CD4-positive, alpha-beta T cell (primary cell): ENCODE data around the gene C16orf96. TPM values are rescaled to one million over a fixed set of nuclear protein-coding genes. Genes with fewer than 3 reads are reported as not detected.

Source experiments
- ATAC-seq: fragments of 200-7000 bp; cut with Tn5 transposase; one replicate; pipeline ENCODE4 v1.10.0; 2022; ENCODE audit warnings: mild to moderate bottlenecking; ENCODE audit not compliant: poor library complexity
- CTCF ChIA-PET: fragments of 350-600 bp; sonication (Branson Sonifier 250); formaldehyde crosslinking; loops from one replicate; lab custom pipeline; 2021; ENCODE audit warnings: antibody characterized with exemption, inconsistent platforms; lab: Charles Lee
- POLR2A ChIA-PET: fragments of 350-600 bp; sonication (Branson Sonifier 250); formaldehyde crosslinking; loops from one replicate; lab custom pipeline; 2021; ENCODE audit warnings: antibody characterized with exemption, inconsistent platforms; lab: Charles Lee
- DNase-seq, 14 experiments: peaks; one replicate each; pipeline ENCODE4 v3.0.0-alpha.2; 2013 to 2020; ENCODE audit warnings: mixed read lengths in 2 of 14
- H3K27ac ChIP-seq, 2 donors: one replicate each; pipeline versions ENCODE4 v1.5.1 to v1.7.0; 2013; ENCODE audit warnings: low read length in 2 of 2, low read depth in 1 of 2, mild to moderate bottlenecking in 1 of 2
- H3K27me3 ChIP-seq, 2 experiments: 1 replicate in 1 of 2; 2 replicates in 1 of 2; pipeline versions ENCODE4 v1.6.1 to v1.7.0; 2013; ENCODE audit warnings: low read length in 2 of 2, control low read depth in 1 of 2, mild to moderate bottlenecking in 1 of 2, moderate library complexity in 1 of 2; ENCODE audit not compliant: insufficient read depth in 2 of 2, control insufficient read depth in 1 of 2
- H3K36me3 ChIP-seq: one replicate; pipeline ENCODE4 v1.6.1; 2013; ENCODE audit warnings: low read length, control low read depth; ENCODE audit not compliant: insufficient read depth
- H3K4me1 ChIP-seq: one replicate; pipeline ENCODE4 v1.6.1; 2013; ENCODE audit warnings: low read length, control low read depth; ENCODE audit not compliant: insufficient read depth
- H3K4me3 ChIP-seq: one replicate; pipeline ENCODE4 v1.5.1; 2013; ENCODE audit warnings: mild to moderate bottlenecking, low read length, moderate library complexity
- H3K9me3 ChIP-seq, 2 experiments: 1 replicate in 1 of 2; 2 replicates in 1 of 2; pipeline versions ENCODE4 v1.6.1 to v1.7.0; 2013; ENCODE audit warnings: low read length in 2 of 2, mild to moderate bottlenecking in 2 of 2, control low read depth in 1 of 2, moderate library complexity in 1 of 2; ENCODE audit not compliant: control insufficient read depth in 1 of 2, insufficient read depth in 1 of 2
- H3K27ac Mint-ChIP-seq: one replicate; pipeline ENCODE4 v1.8.0; 2020; ENCODE audit warnings: mixed read lengths
- H3K27me3 Mint-ChIP-seq: one replicate; pipeline ENCODE4 v1.8.0; 2021; ENCODE audit warnings: mixed read lengths
- H3K36me3 Mint-ChIP-seq: one replicate; pipeline ENCODE4 v1.8.0; 2021; ENCODE audit warnings: low read depth, mixed read lengths
- H3K4me1 Mint-ChIP-seq: one replicate; pipeline ENCODE4 v1.8.0; 2021; ENCODE audit warnings: low read depth, mixed read lengths
- H3K4me3 Mint-ChIP-seq: one replicate; pipeline ENCODE4 v1.8.0; 2020; ENCODE audit warnings: mild to moderate bottlenecking, mixed read lengths
- H3K9me3 Mint-ChIP-seq: one replicate; pipeline ENCODE4 v1.8.0; 2020; ENCODE audit warnings: mixed read lengths
- CTCF ChIP-seq: fragments of 200-600 bp; IDR thresholded peaks from one replicate; pipeline ENCODE4 v1.8.0; 2022; ENCODE audit warnings: antibody characterized with exemption, mild to moderate bottlenecking
- intact Hi-C, 2 experiments: fragments of 100-400 bp; cut with DNase I in 1 of 2; cut with micrococcal nuclease in 1 of 2; formaldehyde crosslinking; loops; one replicate each; pipeline versions ENCODE4 v1.15.1 to v1.9.0; 2023 to 2025; cut with DNase I, micrococcal nuclease
- total RNA-seq, 174 experiments: library from RNA in 2 of 174; stranded (reverse) in 2 of 174; gene quantifications; one replicate each; pipeline ENCODE4 v1.2.3 and lab custom pipeline; 2021 to 2026

The C16orf96 gene
- total RNA-seq, 2 experiments from 2014 or later, result 0.27 to 0.42 TPM

GRCh38 chr16:4612474-4612931, 56.4 kb downstream of the C16orf96 start:
- TF ChIP-seq CTCF, result no peak
- peak overlapping the region; percentile 48 for H3K4me3 Mint-ChIP-seq
- CTCF ChIA-PET, result no interaction called here

GRCh38 chr16:4612977-4613635, 57.0 kb downstream of the C16orf96 start:
- Mint-ChIP-seq H3K9me3 (no peaks in the 10 kb centered on the region), H3K4me1 (peaks cover 26% of the 10 kb centered on the region), H3K27ac (peak overlapping the region; percentile 17), H3K27me3 (no peaks in the 10 kb centered on the region), H3K36me3 (peaks cover 16% of the 10 kb centered on the region), H3K4me3 (peak overlapping the region; percentile 91)
- no peaks in the 10 kb centered on the region for H3K9me3 ChIP-seq
- H3K27ac ChIP-seq, result no peak overlapping the region
- H3K27me3 ChIP-seq, result no peaks in the 10 kb centered on the region
- intact Hi-C loops, result loop anchor here (5.0 to 10.0 kb wide), 5 partner anchors 192 to 1478 kb away; partner anchors contain the start of genes CORO7 (in 1 of the 2), PAM16 (in 1 of the 2), ROGDI (in 1 of the 2) and ZNF213 (in 1 of the 2)
- H3K36me3 ChIP-seq, result peaks cover 14% of the 10 kb centered on the region
- POLR2A ChIA-PET, result interaction anchor here (4.9 kb wide), 1 partner anchor 12 kb away, joined by 54 read pairs; the partner anchor contains the start of gene MGRN1
- peak overlapping the region; percentile 60 for H3K4me3 ChIP-seq
- H3K4me1 ChIP-seq, result peaks cover 58% of the 10 kb centered on the region
- no peak for TF ChIP-seq CTCF
- CTCF ChIA-PET, result no interaction called here
- ATAC-seq (no peak), DNase-seq (no peak)

More at GRCh38 chr16:4612474-4612931, 56.4 kb downstream of the C16orf96 start:
- Mint-ChIP-seq H3K27ac (peak overlapping the region; percentile 17), H3K36me3 (peaks cover 16% of the 10 kb centered on the region), H3K27me3 (no peaks in the 10 kb centered on the region), H3K4me1 (peaks cover 26% of the 10 kb centered on the region), H3K9me3 (no peaks in the 10 kb centered on the region)
- Histone ChIP-seq H3K27me3 (no peaks in the 10 kb centered on the region), H3K36me3 (peaks cover 15% of the 10 kb centered on the region), H3K9me3 (peaks cover 0 to 4% of the 10 kb centered on the region in 2 experiments), H3K4me3 (no peak overlapping the region), H3K4me1 (peaks cover 52% of the 10 kb centered on the region), H3K27ac (no peak overlapping the region)
- intact Hi-C loops, result loop anchor here (5.0 to 10.0 kb wide), 5 partner anchors 192 to 1478 kb away; partner anchors contain the start of genes CORO7 (in 1 of the 2), PAM16 (in 1 of the 2), ROGDI (in 1 of the 2) and ZNF213 (in 1 of the 2)
- POLR2A ChIA-PET, result interaction anchor here (0.7 to 4.9 kb wide), 2 partner anchors 13 to 39 kb away, joined by 3 to 54 read pairs; partner anchors contain the start of gene MGRN1
- ATAC-seq (no peak), DNase-seq (no peak)

GRCh38 chr16:4613636-4614570, 57.8 kb downstream of the C16orf96 start:
- ATAC-seq, result no peak

More at GRCh38 chr16:4613636-4614570, 57.8 kb downstream of the C16orf96 start:
- no peaks in the 10 kb centered on the region for H3K27me3 ChIP-seq
- H3K4me1 ChIP-seq, result peaks cover 62% of the 10 kb centered on the region
- peak overlapping the region; percentile 42 for H3K27ac Mint-ChIP-seq
- peak in 9 of 14 experiments; percentile 7 to 61 (median 14) for DNase-seq
- H3K27ac ChIP-seq, result no peak overlapping the region
- peaks cover 12% of the 10 kb centered on the region for H3K36me3 ChIP-seq
- peak overlapping the region; percentile 91 for H3K4me3 Mint-ChIP-seq
- intact Hi-C loops, result loop anchor here (5.0 to 10.0 kb wide), 5 partner anchors 191 to 1479 kb away; partner anchors contain the start of genes CORO7 (in 1 of the 2), PAM16 (in 1 of the 2), ROGDI (in 1 of the 2) and ZNF213 (in 1 of the 2)
- no peaks in the 10 kb centered on the region for H3K9me3 Mint-ChIP-seq
- ChIA-PET POLR2A (interaction anchor here (1.5 to 4.9 kb wide), 2 partner anchors 12 to 109 kb away, joined by 5 to 54 read pairs; partner anchors contain the start of gene MGRN1), CTCF (interaction anchor here (3.1 kb wide), 1 partner anchor 11 kb away, joined by 28 read pairs; the partner anchor contains the start of gene MGRN1)
- TF ChIP-seq CTCF, result no peak
- H3K27me3 Mint-ChIP-seq, result no peaks in the 10 kb centered on the region
- H3K9me3 ChIP-seq, result no peaks in the 10 kb centered on the region
- H3K4me1 Mint-ChIP-seq, result peaks cover 26% of the 10 kb centered on the region
- H3K4me3 ChIP-seq, result peak overlapping the region; percentile 60
- peaks cover 9% of the 10 kb centered on the region for H3K36me3 Mint-ChIP-seq
